Activated CD8-positive, alpha-beta memory T cell treated with anti-CD3 and anti-CD28 coated beads, Interleukin-2, amount 10 ng/mL, durations not matched to agents 7 days and 5 days (primary cell): ENCODE measurements around the gene NFATC1. TPM values are rescaled to one million over a fixed set of nuclear protein-coding genes. Genes with fewer than 3 reads are reported as not detected.

Experiments used
- ATAC-seq: fragments of 150-1000 bp; cut with Tn5 transposase; one replicate; pipeline ENCODE4 v1.10.0; 2021; ENCODE audit warnings: moderate library complexity
- CTCF ChIA-PET: fragments of 350-600 bp; sonication (Branson Sonifier 250); formaldehyde crosslinking; loops from one replicate; lab custom pipeline; 2021; ENCODE audit warnings: antibody characterized with exemption; lab: Charles Lee
- DNase-seq: peaks from one replicate; pipeline ENCODE4 v3.0.0-alpha.2; 2020
- H3K27ac Mint-ChIP-seq: one replicate; pipeline ENCODE4 v1.8.0; 2021; ENCODE audit warnings: mild to moderate bottlenecking, mixed read lengths
- H3K27me3 Mint-ChIP-seq: one replicate; pipeline ENCODE4 v1.8.0; 2021; ENCODE audit warnings: mixed read lengths
- H3K36me3 Mint-ChIP-seq: one replicate; pipeline ENCODE4 v1.8.0; 2021; ENCODE audit warnings: mild to moderate bottlenecking, mixed read lengths
- H3K4me1 Mint-ChIP-seq: one replicate; pipeline ENCODE4 v1.8.0; 2021; ENCODE audit warnings: mixed read lengths
- H3K4me3 Mint-ChIP-seq: one replicate; pipeline ENCODE4 v1.8.0; 2021; ENCODE audit warnings: mild to moderate bottlenecking, moderate library complexity, mixed read lengths
- H3K9me3 Mint-ChIP-seq: one replicate; pipeline ENCODE4 v1.8.0; 2022; ENCODE audit warnings: low read depth, mixed read lengths
- total RNA-seq, 2 experiments: library from RNA; stranded (reverse); gene quantifications; one replicate each; pipeline ENCODE4 v1.2.3, GENCODE V29; 2021

The NFATC1 gene
- total RNA-seq, 2 experiments from 2014 or later, result 25.7 to 27.8 TPM

DNA sequence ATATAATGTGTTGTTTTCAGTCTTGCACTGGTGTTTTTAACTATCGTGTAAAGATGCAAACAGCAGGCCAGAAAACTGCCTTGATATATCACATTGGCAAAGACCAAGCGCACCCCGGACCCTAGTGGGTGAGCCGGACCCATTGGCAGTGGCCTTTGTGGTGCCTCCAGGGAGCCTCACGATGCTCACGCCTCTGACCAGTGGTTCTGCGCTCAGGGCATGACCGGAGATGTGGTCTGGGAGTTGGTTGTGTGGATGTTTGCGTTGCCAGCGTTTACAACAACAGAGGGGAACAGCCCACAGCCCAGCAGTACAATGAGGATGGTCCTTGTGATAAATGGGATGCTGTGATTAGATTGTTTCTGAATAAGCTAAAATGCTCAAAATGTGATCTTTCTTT, 32.6 kb downstream of the NFATC1 start:
- H3K4me1 Mint-ChIP-seq, result no peaks in the 10 kb centered on the region
- no peak for DNase-seq

DNA sequence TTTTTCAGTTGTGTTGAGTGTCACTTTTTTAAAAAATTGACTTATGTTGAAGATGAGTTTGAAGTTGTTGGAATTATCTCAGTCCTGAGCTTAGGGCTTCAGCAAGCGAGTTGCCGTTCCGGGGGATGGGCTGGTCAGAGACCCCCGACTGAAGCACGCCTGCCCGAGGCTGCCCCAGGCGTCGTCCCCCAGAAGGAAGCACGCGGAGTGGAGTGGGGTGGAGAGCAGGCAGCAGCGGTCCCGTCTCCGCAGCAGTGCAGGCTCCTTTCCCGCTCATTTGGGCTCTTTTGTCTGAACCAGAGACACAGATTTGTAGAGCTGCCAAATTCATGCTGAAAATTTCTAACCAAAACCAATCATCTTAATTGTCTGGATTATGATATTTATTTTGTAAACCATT, 33.7 kb downstream of the NFATC1 start:
- Mint-ChIP-seq H3K36me3 (no peaks in the 10 kb centered on the region), H3K27ac (no peak overlapping the region), H3K4me1 (no peaks in the 10 kb centered on the region), H3K27me3 (no peaks in the 10 kb centered on the region), H3K4me3 (no peak overlapping the region), H3K9me3 (no peaks in the 10 kb centered on the region)
- ATAC-seq (no peak), DNase-seq (no peak)
- CTCF ChIA-PET, result no interaction called here

More for the DNA sequence above, 32.6 kb downstream of the NFATC1 start:
- Mint-ChIP-seq H3K36me3 (no peaks in the 10 kb centered on the region), H3K27me3 (no peaks in the 10 kb centered on the region), H3K4me3 (no peak overlapping the region), H3K9me3 (no peaks in the 10 kb centered on the region), H3K27ac (no peak overlapping the region)
- CTCF ChIA-PET, result no interaction called here
- no peak for ATAC-seq

DNA sequence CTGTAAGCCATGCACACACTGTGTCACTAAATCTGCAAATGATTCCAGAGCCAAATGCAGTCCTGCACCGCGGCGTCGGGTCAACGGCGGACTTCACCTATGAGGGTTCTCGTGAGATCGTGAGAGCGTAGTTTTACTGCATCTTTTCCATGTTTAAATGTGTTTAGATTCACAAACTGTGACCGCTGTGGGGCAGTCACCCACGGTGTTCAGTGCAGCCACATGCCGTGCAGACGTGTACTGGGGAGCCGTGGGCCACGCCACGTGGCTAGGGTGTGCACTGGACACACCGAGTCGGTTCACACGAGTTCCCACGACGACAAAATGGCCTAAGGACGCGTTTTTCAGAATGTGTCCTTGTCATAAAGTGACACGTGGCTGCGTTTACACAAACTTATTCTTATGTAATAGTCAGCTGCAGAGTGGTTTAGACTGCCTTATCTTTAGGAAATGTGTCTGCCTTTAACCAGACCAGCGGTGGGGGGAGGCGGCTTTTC, 34.1 kb downstream of the NFATC1 start:
- Mint-ChIP-seq H3K4me3 (no peak overlapping the region), H3K9me3 (no peaks in the 10 kb centered on the region), H3K27me3 (no peaks in the 10 kb centered on the region), H3K36me3 (peaks cover under 1% of the 10 kb centered on the region), H3K4me1 (peaks cover 2% of the 10 kb centered on the region), H3K27ac (no peak overlapping the region)
- DNase-seq (no peak), ATAC-seq (no peak)
- CTCF ChIA-PET, result no interaction called here

DNA sequence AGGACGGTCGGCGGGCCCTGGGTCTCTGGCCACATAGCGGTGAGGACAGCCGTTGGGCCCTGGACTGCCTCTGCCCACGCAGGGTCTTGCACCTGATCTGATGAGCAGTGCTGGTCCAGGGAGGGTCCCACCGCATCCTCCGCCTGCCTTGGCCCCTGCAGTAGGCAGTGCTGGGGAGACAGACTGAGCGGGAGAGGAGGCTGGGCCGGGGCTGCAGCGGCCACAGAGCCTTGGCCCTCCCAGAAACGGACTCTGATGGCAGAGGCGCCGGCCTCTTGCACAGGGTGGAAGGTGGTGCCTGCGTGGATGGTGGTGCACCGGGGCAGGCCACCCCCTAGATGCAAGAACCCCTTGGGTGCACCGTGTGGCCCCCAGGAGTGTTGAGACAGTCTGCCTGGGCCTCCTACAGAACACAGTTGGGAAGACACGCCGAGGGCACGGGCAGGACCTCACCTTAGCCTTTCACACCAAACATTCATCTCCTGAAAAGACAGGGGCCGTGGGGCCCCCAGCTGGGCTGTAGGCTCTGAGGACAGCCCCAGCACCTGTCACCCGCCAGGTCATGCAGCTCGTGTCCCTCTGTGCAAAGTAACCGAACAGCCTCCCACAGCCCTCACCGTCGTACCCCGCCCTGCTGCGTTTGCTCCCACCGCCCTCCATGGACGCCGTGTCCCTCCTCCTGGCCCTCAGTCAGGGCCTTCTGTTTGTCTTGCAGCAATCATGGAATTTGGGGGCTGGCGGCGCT, 36.8 kb downstream of the NFATC1 start:
- CTCF ChIA-PET, result no interaction called here
- H3K27ac Mint-ChIP-seq, result no peak overlapping the region
- H3K4me3 Mint-ChIP-seq, result no peak overlapping the region
- peaks cover 13% of the 10 kb centered on the region for H3K4me1 Mint-ChIP-seq
- peaks cover 11% of the 10 kb centered on the region for H3K36me3 Mint-ChIP-seq
- H3K27me3 Mint-ChIP-seq, result no peaks in the 10 kb centered on the region
- no peaks in the 10 kb centered on the region for H3K9me3 Mint-ChIP-seq
- DNase-seq (no peak), ATAC-seq (no peak)

DNA sequence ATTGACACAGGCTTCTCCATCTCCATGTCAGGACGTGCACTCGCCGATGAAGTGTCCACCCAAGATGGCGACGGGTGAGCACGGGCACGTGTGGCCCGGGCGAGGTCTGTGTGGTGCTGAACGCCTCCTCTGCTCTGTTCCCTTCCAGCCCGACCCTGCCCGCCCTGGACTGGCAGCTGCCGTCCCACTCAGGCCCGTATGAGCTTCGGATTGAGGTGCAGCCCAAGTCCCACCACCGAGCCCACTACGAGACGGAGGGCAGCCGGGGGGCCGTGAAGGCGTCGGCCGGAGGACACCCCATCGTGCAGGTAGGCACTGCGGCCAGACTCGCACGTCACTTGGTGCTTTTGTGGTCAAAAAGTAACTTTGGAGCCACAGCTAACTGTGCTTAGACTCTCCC, 37.7 kb downstream of the NFATC1 start:
- Mint-ChIP-seq H3K27me3 (no peaks in the 10 kb centered on the region), H3K27ac (no peak overlapping the region), H3K4me1 (peaks cover 13% of the 10 kb centered on the region), H3K9me3 (no peaks in the 10 kb centered on the region), H3K4me3 (no peak overlapping the region), H3K36me3 (peaks cover 16% of the 10 kb centered on the region)
- ATAC-seq (no peak), DNase-seq (no peak)
- CTCF ChIA-PET, result no interaction called here

DNA sequence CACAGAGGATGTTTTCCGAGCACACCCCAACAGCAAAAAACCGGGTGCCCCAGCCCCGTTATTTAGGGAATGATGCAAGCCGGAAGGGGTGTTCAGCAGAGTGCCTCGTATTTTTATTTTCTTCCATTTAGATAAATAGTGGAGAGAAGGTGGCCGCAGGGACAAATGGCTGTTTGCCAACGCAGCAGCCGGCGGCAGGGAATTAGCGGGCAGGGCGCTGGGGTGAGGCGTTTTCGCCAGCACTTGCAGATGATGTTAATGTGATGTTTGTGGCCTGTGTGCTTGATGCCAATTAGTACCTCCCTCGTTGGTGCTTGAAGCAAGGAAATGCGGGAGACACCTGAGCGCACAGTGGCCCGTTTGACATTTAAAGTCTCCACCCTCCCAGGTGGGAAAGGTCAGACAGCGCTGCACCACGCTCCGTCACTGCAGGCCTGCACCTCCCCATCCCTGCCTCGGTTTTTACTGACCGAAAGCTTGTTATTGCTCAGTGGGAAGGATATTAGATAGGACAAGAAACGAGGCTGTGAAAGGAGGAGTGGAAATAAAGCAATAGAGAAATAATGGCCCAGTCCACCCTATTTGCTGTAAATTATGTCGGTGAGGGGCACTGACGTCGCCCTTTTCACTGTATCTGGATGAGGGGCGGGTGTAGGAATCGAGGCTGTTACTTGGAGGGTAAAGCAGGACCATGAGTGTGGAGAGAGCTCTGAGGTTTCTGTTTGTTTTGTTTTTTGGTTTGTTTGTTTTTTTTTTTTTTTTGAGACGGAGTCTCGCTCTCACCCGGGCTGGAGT, 39.1 kb downstream of the NFATC1 start:
- Mint-ChIP-seq H3K4me3 (no peak overlapping the region), H3K27ac (no peak overlapping the region), H3K9me3 (no peaks in the 10 kb centered on the region), H3K36me3 (peaks cover 20% of the 10 kb centered on the region), H3K27me3 (no peaks in the 10 kb centered on the region), H3K4me1 (peaks cover 15% of the 10 kb centered on the region)
- no peak for ATAC-seq
- CTCF ChIA-PET, result no interaction called here
- DNase-seq, result no peak

DNA sequence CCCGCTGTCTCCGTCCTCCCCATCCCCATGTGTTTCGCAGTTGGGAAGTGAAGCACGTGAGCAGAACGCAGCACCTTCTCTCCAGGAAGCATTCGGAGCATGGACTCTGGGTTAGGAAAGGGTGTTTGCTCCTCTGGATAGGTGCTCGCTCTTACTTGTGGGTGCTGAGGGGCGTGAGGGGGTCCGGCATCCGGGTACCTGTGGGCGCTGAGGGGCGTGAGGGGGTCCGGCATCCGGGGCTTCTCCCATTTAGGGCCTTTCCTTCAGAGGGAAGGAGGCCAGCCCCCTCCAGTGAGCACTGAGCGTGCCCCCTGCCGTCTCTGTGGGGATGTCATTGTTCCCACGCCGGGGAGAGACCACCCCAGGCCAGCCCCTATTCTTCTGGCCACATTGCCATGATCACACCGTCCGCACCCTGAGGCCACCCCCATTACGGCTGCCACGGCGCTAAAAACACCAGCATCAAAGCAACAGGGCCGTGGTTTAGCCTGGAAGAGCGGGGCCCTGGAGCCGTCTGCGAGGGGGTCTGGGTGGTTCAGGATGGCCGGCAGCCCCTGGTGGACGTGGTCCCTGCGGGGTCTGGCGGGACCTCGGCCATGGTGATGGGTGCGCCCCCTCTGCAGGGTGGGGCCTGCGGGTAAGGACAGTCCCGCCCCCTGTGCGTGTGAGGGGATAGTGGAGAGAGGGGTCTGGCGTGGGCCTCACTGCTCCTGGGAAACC, 41.0 kb downstream of the NFATC1 start:
- CTCF ChIA-PET, result no interaction called here
- Mint-ChIP-seq H3K27me3 (no peaks in the 10 kb centered on the region), H3K36me3 (peaks cover 20% of the 10 kb centered on the region), H3K4me3 (no peak overlapping the region), H3K4me1 (peaks cover 15% of the 10 kb centered on the region), H3K27ac (no peak overlapping the region), H3K9me3 (no peaks in the 10 kb centered on the region)
- DNase-seq (no peak), ATAC-seq (no peak)

DNA sequence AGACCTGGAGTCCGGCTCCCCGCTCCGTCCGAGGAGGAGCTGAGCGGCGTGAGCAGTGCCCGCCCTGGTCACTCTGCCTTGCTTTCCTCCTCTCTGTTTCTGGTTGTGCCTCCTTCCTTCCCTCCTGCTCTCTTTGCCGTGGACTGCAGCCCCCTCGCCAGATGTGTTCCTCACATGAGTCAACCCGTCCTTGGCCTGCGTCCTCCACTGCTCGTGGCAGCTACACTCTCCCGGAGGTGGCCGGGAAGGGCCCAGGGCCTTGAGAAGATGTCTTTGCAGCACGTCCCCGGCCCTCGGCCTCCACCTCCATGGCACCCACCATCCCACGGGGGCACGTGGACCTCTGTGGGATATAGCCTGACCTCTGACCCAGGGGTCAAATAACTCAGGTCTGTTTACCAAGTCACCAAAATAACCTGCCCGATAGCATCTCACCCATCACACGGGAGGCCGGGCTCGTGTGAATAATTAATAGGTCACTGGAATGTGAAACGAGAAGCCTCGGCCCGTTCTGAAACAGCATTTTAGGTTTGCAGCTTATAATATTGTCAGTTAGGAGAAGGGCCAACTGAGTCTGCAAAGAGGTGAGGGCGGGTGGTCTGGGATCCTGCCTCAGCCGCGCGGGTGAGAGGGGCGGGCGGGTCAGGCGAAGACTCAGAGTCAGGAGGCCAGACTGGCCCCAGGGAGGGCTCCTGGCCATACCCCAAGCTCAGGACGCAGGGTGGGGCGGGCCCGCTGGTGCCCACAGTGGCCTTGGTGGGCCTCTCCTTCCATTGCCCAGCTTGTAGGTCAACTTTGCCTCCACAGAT, 42.6 kb downstream of the NFATC1 start:
- DNase-seq, result no peak
- Mint-ChIP-seq H3K9me3 (no peaks in the 10 kb centered on the region), H3K4me1 (peaks cover 15% of the 10 kb centered on the region), H3K4me3 (no peak overlapping the region), H3K27ac (no peak overlapping the region), H3K27me3 (no peaks in the 10 kb centered on the region), H3K36me3 (peaks cover 20% of the 10 kb centered on the region)
- CTCF ChIA-PET, result no interaction called here
- no peak for ATAC-seq

DNA sequence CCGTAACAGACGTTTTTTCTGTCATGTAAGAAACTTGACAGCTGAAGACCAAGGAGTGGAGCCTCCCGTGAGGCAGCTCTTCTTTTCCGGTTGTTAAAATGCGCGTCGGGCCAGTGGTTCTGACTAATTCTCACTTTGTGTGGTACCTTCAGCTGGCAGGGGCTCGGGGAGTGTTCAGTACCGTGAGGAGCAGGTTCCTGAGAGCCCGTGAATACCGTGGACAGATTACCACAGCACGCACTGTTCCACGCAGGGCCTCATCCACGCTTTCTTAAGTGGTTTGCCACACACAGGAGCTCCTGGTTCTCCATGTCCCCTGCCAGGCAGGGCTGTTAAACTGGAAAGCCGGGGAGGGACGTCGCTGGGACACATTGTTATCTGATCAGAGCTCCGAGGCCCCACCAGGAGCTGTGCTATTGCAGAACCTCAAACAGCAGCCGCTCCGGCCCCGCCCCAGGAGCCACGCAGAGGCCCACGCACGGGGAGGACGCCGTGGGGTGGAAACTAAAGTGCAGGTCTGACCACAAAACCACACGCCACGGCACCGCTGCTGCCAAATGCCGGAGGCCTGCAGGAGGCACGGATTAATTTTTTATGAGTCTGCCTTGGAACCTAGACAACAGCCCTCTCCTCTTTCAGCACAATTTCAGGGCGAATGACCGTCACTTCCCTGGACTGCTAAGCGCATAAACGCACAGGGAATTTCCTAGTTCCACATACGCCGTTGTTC, 43.3 kb downstream of the NFATC1 start:
- Mint-ChIP-seq H3K9me3 (no peaks in the 10 kb centered on the region), H3K27me3 (no peaks in the 10 kb centered on the region), H3K4me3 (no peak overlapping the region), H3K4me1 (peaks cover 15% of the 10 kb centered on the region), H3K27ac (no peak overlapping the region), H3K36me3 (peaks cover 20% of the 10 kb centered on the region)
- DNase-seq (no peak), ATAC-seq (no peak)
- CTCF ChIA-PET, result no interaction called here

DNA sequence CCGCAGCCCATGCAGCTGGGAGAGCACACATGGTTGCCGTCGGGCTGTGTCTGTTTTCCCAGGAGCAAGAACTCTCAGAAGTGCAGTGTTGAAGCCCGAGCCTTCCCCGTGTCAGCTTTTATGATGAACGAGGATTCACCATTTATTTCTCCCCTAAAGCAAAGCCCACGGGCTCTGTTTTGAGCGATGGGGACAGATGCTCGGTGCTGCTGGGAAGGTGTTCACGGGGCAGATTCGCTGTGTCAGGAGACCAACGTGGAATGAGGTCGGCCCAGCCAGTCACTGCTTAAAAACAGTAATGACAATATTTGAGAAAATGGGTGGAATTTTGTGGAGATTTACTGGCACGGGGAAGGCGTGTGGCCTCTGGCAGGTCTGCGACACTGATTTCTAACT, 43.9 kb downstream of the NFATC1 start:
- CTCF ChIA-PET, result no interaction called here
- peaks cover 20% of the 10 kb centered on the region for H3K36me3 Mint-ChIP-seq
- no peak overlapping the region for H3K27ac Mint-ChIP-seq
- no peaks in the 10 kb centered on the region for H3K9me3 Mint-ChIP-seq
- peaks cover 15% of the 10 kb centered on the region for H3K4me1 Mint-ChIP-seq
- no peak for ATAC-seq
- no peaks in the 10 kb centered on the region for H3K27me3 Mint-ChIP-seq
- DNase-seq, result no peak
- H3K4me3 Mint-ChIP-seq, result no peak overlapping the region

DNA sequence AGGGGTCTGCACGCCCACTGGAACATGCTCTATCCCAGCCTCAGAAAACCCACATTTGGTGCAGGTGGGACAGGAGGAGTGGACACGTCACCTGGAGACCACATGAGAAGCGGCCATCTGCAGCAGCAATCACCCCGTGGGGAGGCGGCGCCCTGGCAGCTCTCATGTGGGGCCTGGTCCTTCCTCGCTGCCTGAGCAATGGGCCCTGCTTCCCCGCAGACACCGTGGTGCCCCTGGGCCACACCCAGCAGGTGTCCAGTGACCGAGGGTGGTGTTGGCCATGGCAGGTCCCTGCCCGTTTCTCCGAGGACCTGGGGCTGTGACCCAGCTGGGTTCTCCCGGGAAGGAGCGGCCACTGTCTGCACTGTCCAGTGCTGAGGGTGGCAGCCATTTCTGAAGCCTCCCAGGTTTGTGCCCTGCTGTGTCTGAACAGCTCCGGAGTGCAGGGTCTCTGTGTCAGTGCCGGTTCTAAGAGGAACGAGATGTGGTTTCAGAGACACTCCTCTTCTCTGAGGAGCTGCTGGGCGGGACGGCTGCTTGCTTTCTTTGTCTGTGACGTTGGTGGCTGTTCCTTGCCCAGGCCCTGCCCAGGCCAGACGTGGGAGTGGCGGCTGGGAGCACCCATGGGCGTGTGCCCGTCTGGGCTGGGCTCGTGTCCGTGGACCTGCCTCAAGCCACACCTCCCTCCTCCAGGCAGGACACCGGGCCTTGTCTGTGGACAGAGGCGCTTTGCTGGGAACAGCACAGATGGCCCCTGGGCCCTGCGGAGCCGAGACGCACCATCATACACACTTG, 44.8 kb downstream of the NFATC1 start:
- Mint-ChIP-seq H3K9me3 (no peaks in the 10 kb centered on the region), H3K27me3 (no peaks in the 10 kb centered on the region), H3K4me3 (no peak overlapping the region), H3K27ac (no peak overlapping the region), H3K36me3 (peaks cover 15% of the 10 kb centered on the region), H3K4me1 (peaks cover 8% of the 10 kb centered on the region)
- CTCF ChIA-PET, result no interaction called here
- DNase-seq (no peak), ATAC-seq (no peak)

DNA sequence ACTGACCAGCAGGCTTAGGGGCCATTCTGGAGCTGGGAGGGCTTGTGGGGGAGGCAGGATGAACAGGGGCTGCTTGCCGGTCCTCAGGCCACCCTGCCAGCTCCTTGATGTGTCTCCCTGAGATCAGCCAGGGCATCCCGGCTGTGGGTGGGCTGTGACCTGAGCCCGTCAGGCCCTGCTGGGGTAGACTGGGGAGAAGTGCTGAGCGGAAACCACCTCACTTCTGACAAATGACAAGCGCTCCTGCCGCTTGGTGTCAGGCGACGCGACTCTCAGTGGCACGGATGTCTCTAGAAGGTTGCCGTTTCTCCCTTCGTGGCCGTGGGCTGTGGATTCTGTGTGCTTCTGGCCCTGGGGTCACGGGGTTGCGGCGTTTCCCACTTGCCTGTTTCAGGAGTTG, 45.7 kb downstream of the NFATC1 start:
- Mint-ChIP-seq H3K27me3 (no peaks in the 10 kb centered on the region), H3K27ac (no peak overlapping the region), H3K9me3 (no peaks in the 10 kb centered on the region), H3K4me1 (peaks cover 2% of the 10 kb centered on the region), H3K36me3 (peaks cover 9% of the 10 kb centered on the region), H3K4me3 (no peak overlapping the region)
- no peak for ATAC-seq
- no peak for DNase-seq
- CTCF ChIA-PET, result no interaction called here
